Endothelial cell of umbilical vein (primary cell): Measurements from ENCODE around the gene FAM53A.

Experiments
- EZH2 ChIP-seq: IDR thresholded peaks from 2 replicates; pipeline ENCODE4 v1.6.1; 2012; ENCODE audit warnings: borderline replicate concordance, low read depth, mild to moderate bottlenecking, moderate library complexity, low read length, inconsistent platforms; ENCODE audit not compliant: severe bottlenecking
- FOS ChIP-seq: IDR thresholded peaks from 2 replicates; pipeline ENCODE4 v1.6.1; 2011; ENCODE audit warnings: mild to moderate bottlenecking, low read length, moderate library complexity, borderline replicate concordance; ENCODE audit not compliant: insufficient read depth
- JUN ChIP-seq: IDR thresholded peaks from 2 replicates; pipeline ENCODE4 v1.6.1; 2011; ENCODE audit warnings: borderline replicate concordance, low read depth; ENCODE audit not compliant: insufficient read length, insufficient read depth
- POLR2A ChIP-seq: IDR thresholded peaks from 2 replicates; pipeline ENCODE4 v1.6.1; 2012; ENCODE audit warnings: low read depth, mild to moderate bottlenecking, control low read depth, low read length
- TF ChIP-seq, protein P1 (sequence below), 2 donors: IDR thresholded peaks; 1 replicate in 1 of 2; 2 replicates in 1 of 2; pipeline ENCODE4 v1.5.1; 2011; ENCODE audit warnings: low read length in 2 of 2, mild to moderate bottlenecking in 2 of 2, moderate library complexity in 2 of 2, control low read depth in 1 of 2, inconsistent platforms in 1 of 2, low read depth in 1 of 2; ENCODE audit not compliant: insufficient read depth in 1 of 2; ENCODE audit errors: extremely low read depth in 1 of 2

GRCh38 chr4:1711055-1711570 lies 27.0 kb upstream of the FAM53A start:
- no peak for TF ChIP-seq EZH2
- TF ChIP-seq POLR2A: no peak
- TF ChIP-seq, protein P1, sequence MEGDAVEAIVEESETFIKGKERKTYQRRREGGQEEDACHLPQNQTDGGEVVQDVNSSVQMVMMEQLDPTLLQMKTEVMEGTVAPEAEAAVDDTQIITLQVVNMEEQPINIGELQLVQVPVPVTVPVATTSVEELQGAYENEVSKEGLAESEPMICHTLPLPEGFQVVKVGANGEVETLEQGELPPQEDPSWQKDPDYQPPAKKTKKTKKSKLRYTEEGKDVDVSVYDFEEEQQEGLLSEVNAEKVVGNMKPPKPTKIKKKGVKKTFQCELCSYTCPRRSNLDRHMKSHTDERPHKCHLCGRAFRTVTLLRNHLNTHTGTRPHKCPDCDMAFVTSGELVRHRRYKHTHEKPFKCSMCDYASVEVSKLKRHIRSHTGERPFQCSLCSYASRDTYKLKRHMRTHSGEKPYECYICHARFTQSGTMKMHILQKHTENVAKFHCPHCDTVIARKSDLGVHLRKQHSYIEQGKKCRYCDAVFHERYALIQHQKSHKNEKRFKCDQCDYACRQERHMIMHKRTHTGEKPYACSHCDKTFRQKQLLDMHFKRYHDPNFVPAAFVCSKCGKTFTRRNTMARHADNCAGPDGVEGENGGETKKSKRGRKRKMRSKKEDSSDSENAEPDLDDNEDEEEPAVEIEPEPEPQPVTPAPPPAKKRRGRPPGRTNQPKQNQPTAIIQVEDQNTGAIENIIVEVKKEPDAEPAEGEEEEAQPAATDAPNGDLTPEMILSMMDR (IDR thresholded peaks at IDR 0.05; ENCODE audit: extremely low read depth in 1 of 2, insufficient read depth in 1 of 2, low read depth in 1 of 2, low read length in 2 of 2): no peak
- TF ChIP-seq JUN: no peak
- no peak for TF ChIP-seq FOS
